HEK293 (cell line): ENCODE measurements around the gene CTCF.

Source experiments
- CTCF ChIA-PET: fragments of 350-600 bp; formaldehyde crosslinking; extraction: SDS; loops from one replicate; lab custom pipeline; 2021; ENCODE audit warnings: antibody characterized with exemption; lab: Yijun Ruan, JAX
- POLR2A ChIA-PET: fragments of 300-600 bp; formaldehyde crosslinking; extraction: SDS; loops from one replicate; lab custom pipeline; 2020; ENCODE audit warnings: antibody characterized with exemption, inconsistent platforms; lab: Yijun Ruan, JAX
- H3K27ac ChIP-seq: fragments of 200-500 bp; sonication (Bioruptor generic); 2 replicates; pipeline ENCODE4 v1.5.1; 2014; ENCODE audit warnings: low read depth, low read length, control low read depth, inconsistent platforms; ENCODE audit errors: extremely low read depth
- H3K36me3 ChIP-seq, 2 experiments: fragments of 200-500 bp in 1 of 2; sonication (Bioruptor generic) in 1 of 2; 1 replicate in 1 of 2; 2 replicates in 1 of 2; pipeline ENCODE4 v1.5.1; 2014 to 2017; ENCODE audit warnings: inconsistent platforms in 2 of 2, low read length in 2 of 2; ENCODE audit not compliant: control insufficient read depth in 2 of 2, insufficient read depth in 1 of 2
- H3K4me1 ChIP-seq: fragments of 200-500 bp; sonication (Bioruptor generic); 2 replicates; pipeline ENCODE4 v1.5.1; 2014; ENCODE audit warnings: mild to moderate bottlenecking, low read length, inconsistent platforms; ENCODE audit not compliant: control insufficient read depth, insufficient read depth
- H3K4me3 ChIP-seq: 2 replicates; pipeline ENCODE4 v1.5.1; 2011; ENCODE audit warnings: low read depth, mild to moderate bottlenecking, control low read depth, low read length, moderate library complexity
- H3K9me3 ChIP-seq: fragments of 200-500 bp; sonication (Bioruptor generic); 2 replicates; pipeline ENCODE4 v1.5.1; 2014; ENCODE audit warnings: low read depth, low read length, inconsistent platforms; ENCODE audit not compliant: control insufficient read depth, insufficient read depth
- FEZF1 ChIP-seq: fragments of 450-650 bp; formaldehyde crosslinking; IDR thresholded peaks from 2 replicates; pipeline ENCODE4 v1.5.1; 2016; ENCODE audit warnings: missing biosample characterization, missing genetic modification characterization
- ZBTB17 ChIP-seq: fragments of 450-650 bp; formaldehyde crosslinking; IDR thresholded peaks from 2 replicates; pipeline ENCODE4 v1.5.1; 2016; ENCODE audit warnings: missing biosample characterization, missing genetic modification characterization
- ZBTB20 ChIP-seq: fragments of 450-650 bp; formaldehyde crosslinking; IDR thresholded peaks from 2 replicates; pipeline ENCODE4 v1.5.1; 2016; ENCODE audit warnings: missing biosample characterization, missing genetic modification characterization
- ZBTB21 ChIP-seq: fragments of 450-650 bp; formaldehyde crosslinking; IDR thresholded peaks from 2 replicates; pipeline ENCODE4 v1.5.1; 2017; ENCODE audit warnings: missing biosample characterization, missing genetic modification characterization
- ZBTB26 ChIP-seq: fragments of 450-650 bp; formaldehyde crosslinking; optimal IDR thresholded peaks from 2 replicates; pipeline ENCODE3; 2016; ENCODE audit warnings: missing biosample characterization, mild to moderate bottlenecking, missing genetic modification characterization
- ZBTB48 ChIP-seq: fragments of 450-650 bp; formaldehyde crosslinking; IDR thresholded peaks from 2 replicates; pipeline ENCODE4 v1.5.1; 2016; ENCODE audit warnings: missing biosample characterization, missing genetic modification characterization
- ZEB2 ChIP-seq: fragments of 450-650 bp; formaldehyde crosslinking; IDR thresholded peaks from 2 replicates; pipeline ENCODE4 v1.5.1; 2016; ENCODE audit warnings: missing biosample characterization, missing genetic modification characterization
- ZFP37 ChIP-seq: fragments of 450-650 bp; formaldehyde crosslinking; IDR thresholded peaks from 2 replicates; pipeline ENCODE4 v1.5.1; 2016; ENCODE audit warnings: missing biosample characterization, missing genetic modification characterization
- ZIC2 ChIP-seq: fragments of 450-650 bp; formaldehyde crosslinking; IDR thresholded peaks from 2 replicates; pipeline ENCODE4 v1.5.1; 2016; ENCODE audit warnings: missing biosample characterization, missing genetic modification characterization
- ZNF114 ChIP-seq: fragments of 450-650 bp; formaldehyde crosslinking; IDR thresholded peaks from 2 replicates; pipeline ENCODE4 v1.5.0; 2017; ENCODE audit warnings: missing biosample characterization, missing genetic modification characterization
- ZNF121 ChIP-seq: fragments of 450-650 bp; formaldehyde crosslinking; IDR thresholded peaks from 2 replicates; pipeline ENCODE4 v1.5.1; 2016; ENCODE audit warnings: missing biosample characterization, missing genetic modification characterization
- ZNF133 ChIP-seq: fragments of 450-650 bp; formaldehyde crosslinking; IDR thresholded peaks from 2 replicates; pipeline ENCODE4 v1.5.1; 2016; ENCODE audit warnings: missing biosample characterization, missing genetic modification characterization
- ZNF138 ChIP-seq: fragments of 450-650 bp; formaldehyde crosslinking; IDR thresholded peaks from 2 replicates; pipeline ENCODE4 v1.5.1; 2016; ENCODE audit warnings: missing biosample characterization, missing genetic modification characterization, borderline replicate concordance
- ZNF140 ChIP-seq: fragments of 450-650 bp; formaldehyde crosslinking; IDR thresholded peaks from 2 replicates; pipeline ENCODE4 v1.5.1; 2016; ENCODE audit warnings: missing biosample characterization, missing genetic modification characterization
- ZNF2 ChIP-seq: fragments of 450-650 bp; formaldehyde crosslinking; IDR thresholded peaks from 2 replicates; pipeline ENCODE4 v1.5.1; 2016; ENCODE audit warnings: missing biosample characterization, missing genetic modification characterization
- ZNF221 ChIP-seq: fragments of 450-650 bp; formaldehyde crosslinking; IDR thresholded peaks from 2 replicates; pipeline ENCODE4 v1.5.1; 2017; ENCODE audit warnings: missing biosample characterization, missing genetic modification characterization, borderline replicate concordance
- ZNF324 ChIP-seq: fragments of 450-650 bp; formaldehyde crosslinking; IDR thresholded peaks from 2 replicates; pipeline ENCODE4 v1.5.1; 2016; ENCODE audit warnings: missing biosample characterization, missing genetic modification characterization
- ZNF354C ChIP-seq: fragments of 450-650 bp; formaldehyde crosslinking; IDR thresholded peaks from 2 replicates; pipeline ENCODE4 v1.5.1; 2016; ENCODE audit warnings: missing biosample characterization, missing genetic modification characterization, low read depth, borderline replicate concordance
- ZNF391 ChIP-seq: fragments of 450-650 bp; formaldehyde crosslinking; IDR thresholded peaks from 2 replicates; pipeline ENCODE4 v1.5.1; 2016; ENCODE audit warnings: low read depth, missing biosample characterization, missing genetic modification characterization, borderline replicate concordance
- ZNF433 ChIP-seq: fragments of 450-650 bp; formaldehyde crosslinking; IDR thresholded peaks from 2 replicates; pipeline ENCODE4 v1.5.1; 2016; ENCODE audit warnings: missing biosample characterization, missing genetic modification characterization, low read depth
- ZNF488 ChIP-seq: fragments of 450-650 bp; formaldehyde crosslinking; IDR thresholded peaks from 2 replicates; pipeline ENCODE4 v1.5.1; 2016; ENCODE audit warnings: missing biosample characterization, missing genetic modification characterization
- ZNF529 ChIP-seq: fragments of 450-650 bp; formaldehyde crosslinking; IDR thresholded peaks from 2 replicates; pipeline ENCODE4 v1.5.1; 2017; ENCODE audit warnings: missing genetic modification characterization, missing biosample characterization; ENCODE audit not compliant: insufficient replicate concordance
- ZNF544 ChIP-seq: fragments of 450-650 bp; formaldehyde crosslinking; IDR thresholded peaks from 2 replicates; pipeline ENCODE4 v1.5.0; 2017; ENCODE audit warnings: missing biosample characterization, missing genetic modification characterization
- ZNF548 ChIP-seq: fragments of 450-650 bp; formaldehyde crosslinking; IDR thresholded peaks from 2 replicates; pipeline ENCODE4 v1.5.1; 2016; ENCODE audit warnings: missing biosample characterization, missing genetic modification characterization
- ZNF558 ChIP-seq: fragments of 450-650 bp; formaldehyde crosslinking; IDR thresholded peaks from 2 replicates; pipeline ENCODE4 v1.5.1; 2016; ENCODE audit warnings: missing biosample characterization, missing genetic modification characterization
- ZNF561 ChIP-seq: fragments of 450-650 bp; IDR thresholded peaks from 2 replicates; pipeline ENCODE4 v1.5.1; 2018; ENCODE audit warnings: missing biosample characterization, missing genetic modification characterization, borderline replicate concordance
- ZNF585B ChIP-seq: fragments of 450-650 bp; formaldehyde crosslinking; IDR thresholded peaks from 2 replicates; pipeline ENCODE4 v1.5.1; 2016; ENCODE audit warnings: missing biosample characterization, missing genetic modification characterization
- ZNF596 ChIP-seq: fragments of 450-650 bp; IDR thresholded peaks from 2 replicates; pipeline ENCODE4 v1.5.0; 2018; ENCODE audit warnings: missing biosample characterization, mild to moderate bottlenecking, missing genetic modification characterization, moderate library complexity
- ZNF621 ChIP-seq: fragments of 450-650 bp; formaldehyde crosslinking; IDR thresholded peaks from 2 replicates; pipeline ENCODE4 v1.5.1; 2017; ENCODE audit warnings: missing biosample characterization, missing genetic modification characterization
- ZNF791 ChIP-seq: fragments of 450-650 bp; formaldehyde crosslinking; IDR thresholded peaks from 2 replicates; pipeline ENCODE4 v1.5.1; 2016; ENCODE audit warnings: missing biosample characterization, missing genetic modification characterization

Gene CTCF

DNA sequence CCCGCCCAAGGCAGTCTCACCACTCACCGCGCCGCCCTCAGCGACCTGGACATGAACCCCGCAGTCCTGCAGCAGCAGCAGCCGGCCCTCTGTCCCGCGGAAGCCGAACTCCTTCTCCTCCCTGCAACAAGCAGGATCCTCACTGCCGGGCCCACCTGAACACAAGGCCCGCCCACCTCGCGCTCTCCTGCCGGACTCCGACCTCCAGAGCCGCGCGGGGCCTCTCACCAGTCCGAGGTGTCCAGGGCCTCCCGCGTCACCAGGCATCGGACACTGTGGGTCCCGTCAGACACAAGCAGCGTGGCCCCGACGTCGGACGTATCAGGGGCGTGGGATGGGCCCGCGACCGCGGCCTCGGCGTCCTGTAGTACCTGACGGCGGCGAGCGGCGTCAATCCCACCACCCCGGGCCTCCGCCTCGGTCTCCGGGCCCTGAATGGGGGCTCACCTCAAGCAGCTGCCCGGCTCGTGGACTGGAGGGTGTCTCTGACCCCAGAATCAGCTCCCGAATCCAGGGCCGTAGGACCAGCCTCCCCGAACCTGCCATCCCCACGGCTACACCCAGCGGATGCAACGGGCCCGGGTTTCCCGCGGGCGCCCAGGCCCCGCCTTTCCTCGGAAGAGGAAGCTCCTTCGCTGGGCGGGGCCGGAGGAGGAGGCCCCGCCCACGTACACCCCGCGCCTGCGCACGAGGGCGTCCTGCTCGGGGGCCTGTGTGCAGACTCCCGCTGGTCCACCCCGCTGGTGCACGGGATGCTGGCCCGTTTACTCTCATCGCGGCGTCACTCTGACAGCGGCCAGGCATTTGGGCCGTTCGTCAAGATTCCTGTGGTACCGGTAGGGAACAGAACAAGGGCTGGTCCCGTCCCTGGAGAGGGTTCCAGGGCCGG is 97.6 kb downstream of the CTCF start, which contains the start of gene ACD (continued):
- TF ChIP-seq ZBTB26 (tag by site-specific recombination) (peak; percentile 73), ZNF585B (no peak), ZNF621 (tag by site-specific recombination) (no peak), ZNF548 (tag by site-specific recombination) (no peak), ZBTB48 (tag by site-specific recombination) (0 out of 2 replicates have a peak, but pooled peaks have one; percentile 25), ZBTB17 (tag by site-specific recombination) (no peak), ZBTB20 (peak; percentile 96), ZNF2 (tag by site-specific recombination) (peak; percentile 70), ZBTB21 (tag by site-specific recombination) (no peak), ZNF324 (tag by site-specific recombination) (no peak), ZNF433 (no peak), ZNF529 (tag by site-specific recombination) (no peak), ZNF140 (tag by site-specific recombination) (no peak), ZNF544 (tag by site-specific recombination) (no peak), ZNF221 (tag by site-specific recombination) (no peak), ZNF114 (tag by site-specific recombination) (no peak), ZNF558 (tag by site-specific recombination) (no peak), ZFP37 (tag by site-specific recombination) (no peak), ZNF488 (no peak), ZNF391 (tag by site-specific recombination) (no peak), ZNF791 (tag by site-specific recombination) (no peak), ZNF561 (tag by site-specific recombination) (no peak), ZEB2 (tag by site-specific recombination) (peak; percentile 66), ZNF354C (tag by site-specific recombination) (no peak), ZNF596 (tag by site-specific recombination) (no peak)

- Histone ChIP-seq H3K4me3 (peak within 1 kb of the TSS; percentile 78), H3K9me3 (no peaks in the 10 kb centered on the region), H3K4me1 (0 out of 2 replicates have a peak, but pooled peaks cover 4% of the 10 kb centered on the region), H3K27ac (peak within 1 kb of the TSS; percentile 75), H3K36me3 (peaks cover 0 to 72% of the 10 kb centered on the region in 2 experiments; a peak in 1 of 3 replicates)
- CTCF ChIA-PET, result interaction anchor here (0.7 to 3.0 kb wide), 6 partner anchors 12 to 331 kb away, joined by 3 to 19 read pairs (median 4); partner anchors contain the start of gene CARMIL2
- POLR2A ChIA-PET, result interaction anchor here (0.8 to 2.0 kb wide), 12 partner anchors 9 to 424 kb away, joined by 3 to 20 read pairs (median 5); partner anchors contain the start of genes CARMIL2, CTCF, GFOD2 and NUTF2
- TF ChIP-seq ZNF138 (no peak), FEZF1 (peak; percentile 38; the same call in 1 of the 2 replicates), ZNF121 (tag by site-specific recombination) (no peak), ZNF529 (tag by site-specific recombination) (no peak), ZIC2 (0 out of 2 replicates have a peak, but pooled peaks have one; percentile 9), ZBTB26 (tag by site-specific recombination) (peak; percentile 45), ZNF133 (no peak)
Observed at GRCh38 chr16:67660564-67661028, 98.3 kb downstream of the CTCF start, which contains the start of gene PARD6A. PARD6A (plus strand) TSS chr16:67660960; CDS start chr16:67661039, 79 bp downstream.
